DND-41 (cell line): Measurements from ENCODE around the gene AUH.

Experiments used
- EZH2 ChIP-seq: IDR thresholded peaks from 3 replicates; pipeline ENCODE4 v1.6.1; 2012; ENCODE audit warnings: borderline replicate concordance, low read depth, mild to moderate bottlenecking, moderate library complexity, low read length, inconsistent platforms; ENCODE audit not compliant: severe bottlenecking
- TF ChIP-seq, protein P1 (sequence below): IDR thresholded peaks from 2 replicates; pipeline ENCODE4 v1.5.1; 2012; ENCODE audit warnings: borderline replicate concordance, low read length, moderate library complexity, mild to moderate bottlenecking; ENCODE audit not compliant: poor library complexity, severe bottlenecking; ENCODE audit errors: extremely low read depth

DNA sequence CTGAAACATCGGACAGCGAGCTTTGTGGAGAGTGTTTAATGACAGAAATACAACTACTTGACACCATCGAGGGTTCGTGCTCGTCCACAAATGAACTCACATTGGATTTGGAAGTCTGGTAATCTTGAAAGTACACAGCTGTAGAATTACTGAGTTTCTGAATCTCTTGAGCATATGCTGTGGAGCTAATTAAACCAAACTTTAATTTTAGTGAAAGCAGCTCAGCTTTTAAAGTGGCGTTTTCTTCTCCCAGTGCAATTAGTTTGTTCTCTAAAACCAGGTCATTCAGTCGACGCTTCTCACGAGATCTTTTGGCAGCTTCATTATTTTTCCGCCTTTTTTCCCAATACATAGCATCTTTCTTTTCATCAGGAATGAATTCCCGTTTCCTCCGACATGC is 48.4 kb upstream of the AUH start:
- no peak for TF ChIP-seq EZH2
- TF ChIP-seq, protein P1, sequence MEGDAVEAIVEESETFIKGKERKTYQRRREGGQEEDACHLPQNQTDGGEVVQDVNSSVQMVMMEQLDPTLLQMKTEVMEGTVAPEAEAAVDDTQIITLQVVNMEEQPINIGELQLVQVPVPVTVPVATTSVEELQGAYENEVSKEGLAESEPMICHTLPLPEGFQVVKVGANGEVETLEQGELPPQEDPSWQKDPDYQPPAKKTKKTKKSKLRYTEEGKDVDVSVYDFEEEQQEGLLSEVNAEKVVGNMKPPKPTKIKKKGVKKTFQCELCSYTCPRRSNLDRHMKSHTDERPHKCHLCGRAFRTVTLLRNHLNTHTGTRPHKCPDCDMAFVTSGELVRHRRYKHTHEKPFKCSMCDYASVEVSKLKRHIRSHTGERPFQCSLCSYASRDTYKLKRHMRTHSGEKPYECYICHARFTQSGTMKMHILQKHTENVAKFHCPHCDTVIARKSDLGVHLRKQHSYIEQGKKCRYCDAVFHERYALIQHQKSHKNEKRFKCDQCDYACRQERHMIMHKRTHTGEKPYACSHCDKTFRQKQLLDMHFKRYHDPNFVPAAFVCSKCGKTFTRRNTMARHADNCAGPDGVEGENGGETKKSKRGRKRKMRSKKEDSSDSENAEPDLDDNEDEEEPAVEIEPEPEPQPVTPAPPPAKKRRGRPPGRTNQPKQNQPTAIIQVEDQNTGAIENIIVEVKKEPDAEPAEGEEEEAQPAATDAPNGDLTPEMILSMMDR = no peak
